ENCODE results near the gene FAM163A.

FAM163A gene

DNA sequence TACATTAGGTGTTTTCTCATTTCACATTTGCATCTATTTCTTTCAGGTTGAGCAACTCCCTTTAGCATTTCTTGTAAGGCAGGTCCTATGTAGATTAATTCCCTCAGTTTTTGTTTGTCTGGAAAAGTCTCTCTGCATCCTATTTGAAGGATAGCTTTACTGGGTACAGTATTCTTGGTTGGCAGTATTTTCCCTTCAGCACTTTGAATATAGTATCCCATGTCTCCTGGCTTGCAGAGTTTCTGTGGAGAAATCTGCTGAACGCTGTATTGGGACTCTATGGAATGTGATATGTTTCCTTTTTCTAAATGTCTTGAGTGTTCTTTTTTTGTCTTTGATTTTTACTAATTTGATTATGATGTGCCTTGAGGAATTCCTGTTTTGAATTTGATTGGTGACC is 28.9 kb upstream of the FAM163A start:
- TF ChIP-seq GABPA (IDR thresholded peaks at IDR 0.05; ENCODE audit: low read depth) (no peak), POLR2AphosphoS5 (IDR thresholded peaks at IDR 0.05; ENCODE audit: low read depth) (no peak), SPI1 (IDR thresholded peaks at IDR 0.05; ENCODE audit: borderline replicate concordance, low read depth) (no peak)
- TF ChIP-seq, protein P1, sequence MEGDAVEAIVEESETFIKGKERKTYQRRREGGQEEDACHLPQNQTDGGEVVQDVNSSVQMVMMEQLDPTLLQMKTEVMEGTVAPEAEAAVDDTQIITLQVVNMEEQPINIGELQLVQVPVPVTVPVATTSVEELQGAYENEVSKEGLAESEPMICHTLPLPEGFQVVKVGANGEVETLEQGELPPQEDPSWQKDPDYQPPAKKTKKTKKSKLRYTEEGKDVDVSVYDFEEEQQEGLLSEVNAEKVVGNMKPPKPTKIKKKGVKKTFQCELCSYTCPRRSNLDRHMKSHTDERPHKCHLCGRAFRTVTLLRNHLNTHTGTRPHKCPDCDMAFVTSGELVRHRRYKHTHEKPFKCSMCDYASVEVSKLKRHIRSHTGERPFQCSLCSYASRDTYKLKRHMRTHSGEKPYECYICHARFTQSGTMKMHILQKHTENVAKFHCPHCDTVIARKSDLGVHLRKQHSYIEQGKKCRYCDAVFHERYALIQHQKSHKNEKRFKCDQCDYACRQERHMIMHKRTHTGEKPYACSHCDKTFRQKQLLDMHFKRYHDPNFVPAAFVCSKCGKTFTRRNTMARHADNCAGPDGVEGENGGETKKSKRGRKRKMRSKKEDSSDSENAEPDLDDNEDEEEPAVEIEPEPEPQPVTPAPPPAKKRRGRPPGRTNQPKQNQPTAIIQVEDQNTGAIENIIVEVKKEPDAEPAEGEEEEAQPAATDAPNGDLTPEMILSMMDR (IDR thresholded peaks at IDR 0.05; ENCODE audit: insufficient read depth, low read length) = no peak
- TF ChIP-seq, protein P2, sequence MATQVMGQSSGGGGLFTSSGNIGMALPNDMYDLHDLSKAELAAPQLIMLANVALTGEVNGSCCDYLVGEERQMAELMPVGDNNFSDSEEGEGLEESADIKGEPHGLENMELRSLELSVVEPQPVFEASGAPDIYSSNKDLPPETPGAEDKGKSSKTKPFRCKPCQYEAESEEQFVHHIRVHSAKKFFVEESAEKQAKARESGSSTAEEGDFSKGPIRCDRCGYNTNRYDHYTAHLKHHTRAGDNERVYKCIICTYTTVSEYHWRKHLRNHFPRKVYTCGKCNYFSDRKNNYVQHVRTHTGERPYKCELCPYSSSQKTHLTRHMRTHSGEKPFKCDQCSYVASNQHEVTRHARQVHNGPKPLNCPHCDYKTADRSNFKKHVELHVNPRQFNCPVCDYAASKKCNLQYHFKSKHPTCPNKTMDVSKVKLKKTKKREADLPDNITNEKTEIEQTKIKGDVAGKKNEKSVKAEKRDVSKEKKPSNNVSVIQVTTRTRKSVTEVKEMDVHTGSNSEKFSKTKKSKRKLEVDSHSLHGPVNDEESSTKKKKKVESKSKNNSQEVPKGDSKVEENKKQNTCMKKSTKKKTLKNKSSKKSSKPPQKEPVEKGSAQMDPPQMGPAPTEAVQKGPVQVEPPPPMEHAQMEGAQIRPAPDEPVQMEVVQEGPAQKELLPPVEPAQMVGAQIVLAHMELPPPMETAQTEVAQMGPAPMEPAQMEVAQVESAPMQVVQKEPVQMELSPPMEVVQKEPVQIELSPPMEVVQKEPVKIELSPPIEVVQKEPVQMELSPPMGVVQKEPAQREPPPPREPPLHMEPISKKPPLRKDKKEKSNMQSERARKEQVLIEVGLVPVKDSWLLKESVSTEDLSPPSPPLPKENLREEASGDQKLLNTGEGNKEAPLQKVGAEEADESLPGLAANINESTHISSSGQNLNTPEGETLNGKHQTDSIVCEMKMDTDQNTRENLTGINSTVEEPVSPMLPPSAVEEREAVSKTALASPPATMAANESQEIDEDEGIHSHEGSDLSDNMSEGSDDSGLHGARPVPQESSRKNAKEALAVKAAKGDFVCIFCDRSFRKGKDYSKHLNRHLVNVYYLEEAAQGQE (IDR thresholded peaks at IDR 0.05; ENCODE audit: insufficient replicate concordance, low read depth) = no peak
- H3K4me3 ChIP-seq (replicated peaks; ENCODE audit: insufficient read depth, low read length) = no peak overlapping the region
- no peak for DNase-seq (ENCODE audit: low read depth in 1 of 2, low spot score in 1 of 2)
- no peak overlapping the region for H3K27ac ChIP-seq (replicated peaks)
- no peaks in the 10 kb centered on the region for H3K27me3 ChIP-seq (ENCODE audit: insufficient read depth, poor library complexity, severe bottlenecking)

DNA sequence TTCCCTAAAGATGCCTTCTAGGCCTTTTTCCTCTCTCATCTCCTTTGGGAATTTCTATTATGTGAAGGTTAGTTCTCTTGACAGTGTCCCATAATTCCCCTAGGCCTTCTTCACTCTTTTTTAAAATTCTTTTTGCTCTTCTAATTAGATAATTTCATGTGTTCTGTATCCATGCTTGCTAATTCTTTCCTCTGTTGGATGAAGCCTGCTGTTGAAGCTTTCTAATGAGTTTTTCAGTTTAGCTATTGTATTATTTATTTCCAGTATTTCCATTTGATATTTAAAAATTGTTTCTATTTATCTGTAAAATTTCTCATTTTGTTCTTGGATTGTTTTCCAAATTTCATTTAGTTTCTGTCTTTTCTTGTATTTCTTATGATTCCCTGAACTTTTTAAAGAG is 28.5 kb upstream of the FAM163A start:
- Histone ChIP-seq H3K27ac (replicated peaks) (no peak overlapping the region), H3K4me3 (replicated peaks; ENCODE audit: insufficient read depth, low read length) (no peak overlapping the region), H3K27me3 (ENCODE audit: insufficient read depth, poor library complexity, severe bottlenecking) (no peaks in the 10 kb centered on the region)
- TF ChIP-seq, protein P2 (IDR thresholded peaks at IDR 0.05; ENCODE audit: insufficient replicate concordance, low read depth) = no peak
- TF ChIP-seq POLR2AphosphoS5 (IDR thresholded peaks at IDR 0.05; ENCODE audit: low read depth) (no peak), SPI1 (IDR thresholded peaks at IDR 0.05; ENCODE audit: borderline replicate concordance, low read depth) (no peak), GABPA (IDR thresholded peaks at IDR 0.05; ENCODE audit: low read depth) (no peak)
- TF ChIP-seq, protein P1 (IDR thresholded peaks at IDR 0.05; ENCODE audit: insufficient read depth, low read length) = no peak
- DNase-seq (ENCODE audit: low read depth in 1 of 2, low spot score in 1 of 2) = no peak

DNA sequence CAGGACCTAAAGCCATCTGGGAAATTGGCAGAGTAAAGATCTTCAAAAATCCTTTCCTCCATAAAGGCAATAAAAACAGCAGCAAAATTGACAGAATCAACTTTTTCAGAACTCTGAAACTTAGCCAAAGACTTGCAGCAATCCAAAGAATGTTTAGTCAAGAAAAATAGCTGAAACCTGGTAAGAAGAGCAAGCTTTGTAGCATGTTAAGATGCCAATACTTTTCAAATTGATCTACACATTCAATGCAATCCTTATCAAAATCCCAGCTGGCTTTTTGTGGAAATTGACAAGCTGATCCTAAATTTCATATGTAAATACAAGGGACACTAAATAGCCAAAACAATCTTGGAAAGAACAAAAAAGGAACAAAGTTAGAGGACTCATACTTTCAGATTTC is 23.8 kb upstream of the FAM163A start:
- TF ChIP-seq POLR2AphosphoS5 (IDR thresholded peaks at IDR 0.05; ENCODE audit: low read depth) = no peak
- TF ChIP-seq, protein P1 (IDR thresholded peaks at IDR 0.05; ENCODE audit: insufficient read depth, low read length) = no peak
- TF ChIP-seq, protein P2 (IDR thresholded peaks at IDR 0.05; ENCODE audit: insufficient replicate concordance, low read depth) = no peak
- no peak for TF ChIP-seq GABPA (IDR thresholded peaks at IDR 0.05; ENCODE audit: low read depth)
- TF ChIP-seq SPI1 (IDR thresholded peaks at IDR 0.05; ENCODE audit: borderline replicate concordance, low read depth) = no peak
- H3K4me3 ChIP-seq (replicated peaks; ENCODE audit: insufficient read depth, low read length) = no peak overlapping the region
- no peak overlapping the region for H3K27ac ChIP-seq (replicated peaks)

More for the DNA sequence above, 23.8 kb upstream of the FAM163A start:
- H3K27me3 ChIP-seq (ENCODE audit: insufficient read depth, poor library complexity, severe bottlenecking) = no peaks in the 10 kb centered on the region
- no peak for DNase-seq (ENCODE audit: low read depth in 1 of 2, low spot score in 1 of 2)
